Bronchial epithelial cell (primary cell): ENCODE measurements around the gene UPK3A. TPM values are rescaled to one million over a fixed set of nuclear protein-coding genes. Genes with fewer than 3 reads are reported as not detected.
"Not testable (repeated sequence)": the region's sequence is repeated elsewhere in the genome, so short reads cannot be mapped to it uniquely, and the experiment has no call there.

Experiments
- DNase-seq: peaks from one replicate; pipeline ENCODE4 v3.0.0-alpha.2; 2010; ENCODE audit warnings: low read depth
- FAIRE-seq: peaks from 2 replicates; lab custom pipeline; 2011; peaks lifted over from hg19 to GRCh38; lab: Jason Lieb, UNC
- H3K27me3 ChIP-seq: 2 replicates; pipeline ENCODE4 v1.5.1; 2011; ENCODE audit warnings: low read length; ENCODE audit not compliant: control insufficient read depth, insufficient read depth
- H3K36me3 ChIP-seq: 2 replicates; pipeline ENCODE4 v1.5.1; 2011; ENCODE audit warnings: low read length; ENCODE audit not compliant: control insufficient read depth, insufficient read depth
- H3K4me3 ChIP-seq: 2 replicates; pipeline ENCODE4 v1.5.1; 2011; ENCODE audit warnings: mild to moderate bottlenecking, low read depth, low read length, control low read depth
- CTCF ChIP-seq: IDR thresholded peaks from 2 replicates; pipeline ENCODE4 v1.5.1; 2011; ENCODE audit warnings: mild to moderate bottlenecking, moderate library complexity, low read length, control low read depth, inconsistent platforms; ENCODE audit not compliant: insufficient read depth, severe bottlenecking
- total RNA-seq: library from RNA; depleted of rRNA; stranded (reverse); fragments of >200 nt; gene quantifications from 2 replicates; pipeline ENCODE4 v1.2.1, GENCODE V29; 2014

UPK3A gene
- total RNA-seq, 1 donor from 2014 or later, result not detected

DNA sequence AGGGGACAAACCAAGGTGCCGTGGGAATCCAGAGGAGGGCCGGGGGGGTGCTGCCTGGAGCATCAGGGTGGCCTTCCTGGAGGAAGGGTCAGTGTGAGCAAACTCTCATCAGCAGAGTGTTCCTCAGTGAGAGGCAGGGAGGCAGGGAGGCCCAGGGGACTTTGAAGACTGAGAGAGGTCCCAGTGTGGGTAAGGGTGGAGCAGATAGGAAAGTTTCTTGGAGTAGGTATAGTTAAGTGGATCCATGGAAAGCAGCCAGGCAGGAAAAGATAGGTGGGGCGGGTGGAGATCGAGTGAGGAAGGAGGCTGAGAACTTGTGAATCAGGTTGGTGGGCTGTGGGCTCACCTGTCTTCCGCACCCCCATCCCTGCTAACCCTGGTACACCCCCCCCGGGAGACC is 9.3 kb downstream of the UPK3A start:
- no peak for TF ChIP-seq CTCF
- DNase-seq (no peak), FAIRE-seq (no peak)
- Histone ChIP-seq H3K27me3 (peaks cover 2% of the 10 kb centered on the region), H3K4me3 (no peak overlapping the region), H3K36me3 (no peaks in the 10 kb centered on the region)

- H3K36me3 ChIP-seq, H3K4me3 ChIP-seq, H3K27me3 ChIP-seq, DNase-seq, FAIRE-seq: not testable (repeated sequence)
These were observed 10.3 kb downstream of the UPK3A start for GRCh38 chr22:45295004-45295403.

GRCh38 chr22:45295492-45295891 is 10.7 kb downstream of the UPK3A start:
- Histone ChIP-seq H3K4me3 (no peak overlapping the region), H3K36me3 (no peaks in the 10 kb centered on the region), H3K27me3 (peaks cover 2% of the 10 kb centered on the region)
- DNase-seq (no peak), FAIRE-seq (no peak)
- TF ChIP-seq CTCF, result no peak

DNA sequence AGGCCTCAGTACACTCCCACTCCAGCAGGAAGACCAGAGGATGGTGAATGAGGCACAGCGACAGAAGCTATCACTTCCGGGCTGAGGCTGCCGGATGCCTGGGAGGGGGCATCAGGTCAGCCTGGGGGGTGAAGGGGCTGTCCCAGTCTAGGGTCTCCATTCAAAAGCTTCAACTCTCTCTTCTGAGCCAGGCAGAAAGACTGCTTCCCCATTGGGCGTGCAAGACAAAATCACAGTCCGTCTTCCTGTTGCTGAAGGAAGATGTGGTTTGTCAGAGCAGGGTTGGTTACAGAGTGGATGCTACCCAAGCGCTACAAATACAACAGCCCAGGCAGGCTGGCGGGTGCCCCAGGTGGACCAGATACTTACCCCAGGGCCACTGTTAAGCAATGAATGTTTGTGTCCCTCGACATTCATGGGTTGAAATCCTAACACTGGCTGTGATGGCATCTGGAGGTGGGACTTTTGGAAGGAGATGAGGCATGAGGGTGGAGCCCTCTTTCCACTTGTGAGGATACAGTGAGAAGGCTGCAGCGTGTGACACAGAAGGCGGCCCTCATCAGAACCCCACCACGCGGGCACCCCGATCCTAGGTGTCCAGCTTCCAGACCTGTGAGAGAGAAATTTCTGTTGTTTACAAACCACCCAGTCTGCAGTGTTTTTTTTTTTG is 12.0 kb downstream of the UPK3A start:
- no peak for TF ChIP-seq CTCF
- Histone ChIP-seq H3K27me3 (peaks cover 2% of the 10 kb centered on the region), H3K36me3 (no peaks in the 10 kb centered on the region), H3K4me3 (no peak overlapping the region)
- no peak for DNase-seq
- no peak for FAIRE-seq

GRCh38 chr22:45298934-45299505 is 14.3 kb downstream of the UPK3A start:
- no peak overlapping the region for H3K4me3 ChIP-seq
- no peak for TF ChIP-seq CTCF
- DNase-seq (no peak), FAIRE-seq (no peak)
- no peaks in the 10 kb centered on the region for H3K36me3 ChIP-seq
- peaks cover 2% of the 10 kb centered on the region for H3K27me3 ChIP-seq

DNA sequence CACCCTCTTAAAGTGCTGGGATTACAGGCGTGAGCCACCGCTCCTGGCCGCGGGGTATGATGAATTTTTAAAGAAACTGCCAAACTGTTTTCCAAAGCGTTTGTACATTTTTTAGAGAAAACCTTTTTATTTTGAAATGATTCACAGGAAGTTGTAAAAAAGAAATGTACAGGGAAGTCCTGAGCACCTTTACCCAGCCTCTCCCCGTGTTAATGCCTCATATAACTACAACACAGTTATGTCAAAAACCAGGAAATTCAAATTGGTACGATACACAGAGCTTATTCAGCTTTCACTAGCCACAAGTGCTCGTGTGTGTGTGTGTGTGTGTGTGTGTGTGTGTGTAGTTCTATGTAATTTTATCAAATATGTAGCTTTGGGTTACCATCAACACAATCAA is 18.0 kb downstream of the UPK3A start:
- FAIRE-seq, result no peak

More for the DNA sequence above, 18.0 kb downstream of the UPK3A start:
- Histone ChIP-seq H3K4me3 (no peak overlapping the region), H3K36me3 (no peaks in the 10 kb centered on the region), H3K27me3 (no peaks in the 10 kb centered on the region)
- TF ChIP-seq CTCF, result no peak
- no peak for DNase-seq
